NCI-H187 (cell line): Measurements from ENCODE around the gene GPBP1L1.
"Not testable (repeated sequence)": the region's sequence is repeated elsewhere in the genome, so short reads cannot be mapped to it uniquely, and the experiment has no call there.

Experiments
- DNase-seq, 2 experiments: peaks; one replicate each; lab custom pipeline; 2025; lab: John Stamatoyannopoulos, UW

GPBP1L1 gene

DNA sequence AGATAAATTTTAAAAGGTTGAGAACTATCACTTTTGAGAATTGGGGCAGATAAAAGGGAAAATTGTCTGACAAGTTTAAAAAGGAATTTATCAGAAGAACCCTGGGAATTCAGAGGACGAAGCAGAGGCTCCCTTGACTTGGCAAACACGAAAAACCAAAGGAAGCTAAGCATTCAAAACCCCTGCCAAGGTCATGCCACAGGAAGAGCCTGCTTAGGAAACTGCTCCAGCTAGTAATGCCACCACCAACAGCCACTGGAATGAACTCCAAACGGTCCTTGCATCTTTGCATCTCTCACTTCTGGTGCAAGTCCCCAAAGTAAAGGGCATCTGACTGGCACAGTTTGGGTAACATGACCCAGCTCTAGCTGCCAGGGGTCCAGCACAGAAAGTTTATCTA is 7.2 kb downstream of the GPBP1L1 start:
- no peak for DNase-seq

DNA sequence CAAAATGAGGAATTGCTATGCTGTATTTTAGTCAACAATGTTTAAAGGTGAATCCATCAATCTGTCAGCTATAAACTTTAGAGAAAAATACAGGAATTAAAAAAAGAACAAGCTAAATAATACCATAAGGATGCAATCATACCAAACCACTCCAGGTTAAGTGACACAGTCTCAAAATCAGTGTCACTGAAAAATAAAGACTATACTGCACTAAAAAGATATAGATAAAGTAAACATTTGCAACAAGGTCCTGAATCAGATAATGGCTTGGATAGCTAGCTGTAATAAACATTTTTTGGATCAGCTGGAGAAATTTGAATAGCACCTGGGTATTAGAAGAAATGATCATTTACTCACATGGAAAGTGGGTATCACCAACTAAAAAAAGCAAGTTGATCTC is 7.8 kb downstream of the GPBP1L1 start:
- DNase-seq: no peak

DNA sequence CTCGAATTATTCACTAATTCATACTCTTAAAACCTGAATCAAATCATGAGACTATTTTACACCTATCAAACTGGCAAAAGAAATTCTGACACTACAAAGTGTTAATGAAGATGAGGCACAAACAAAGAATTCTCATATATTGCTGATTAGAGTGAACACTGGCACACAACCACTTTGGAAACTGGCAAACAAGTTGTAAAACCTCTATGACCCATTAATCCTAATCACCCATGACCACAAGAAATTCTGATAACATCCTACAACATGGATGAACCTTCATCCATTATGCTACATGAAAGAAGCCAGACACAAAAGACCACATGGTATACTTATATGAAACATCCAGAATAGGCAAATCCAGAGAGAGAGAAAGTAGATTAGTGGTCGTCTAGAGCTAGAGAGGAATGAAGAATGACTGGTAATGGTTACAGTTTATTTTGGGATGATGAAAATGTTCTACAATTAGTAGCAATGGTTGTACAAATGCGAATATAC is 8.5 kb downstream of the GPBP1L1 start:
- DNase-seq: no peak

DNA sequence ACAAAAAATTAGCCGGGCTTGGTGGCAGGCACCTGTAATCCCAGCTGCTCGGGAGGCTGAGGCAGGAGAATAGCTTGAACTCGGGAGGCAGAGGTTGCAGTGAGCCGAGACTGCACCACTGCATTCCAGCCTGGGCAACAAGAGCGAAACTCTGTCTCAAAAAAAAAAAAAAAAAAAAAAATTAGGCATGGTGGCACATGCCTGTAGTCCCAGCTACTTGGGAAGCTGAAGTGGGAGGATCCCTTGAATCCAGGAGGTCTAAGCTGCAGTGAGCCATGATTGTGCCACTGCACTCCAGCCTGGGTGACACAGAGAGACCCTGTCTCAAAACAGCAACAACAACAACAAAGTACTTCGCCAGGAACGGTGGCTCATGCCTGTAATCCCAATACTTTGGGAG is 9.8 kb downstream of the GPBP1L1 start:
- not testable (repeated sequence) for DNase-seq

DNA sequence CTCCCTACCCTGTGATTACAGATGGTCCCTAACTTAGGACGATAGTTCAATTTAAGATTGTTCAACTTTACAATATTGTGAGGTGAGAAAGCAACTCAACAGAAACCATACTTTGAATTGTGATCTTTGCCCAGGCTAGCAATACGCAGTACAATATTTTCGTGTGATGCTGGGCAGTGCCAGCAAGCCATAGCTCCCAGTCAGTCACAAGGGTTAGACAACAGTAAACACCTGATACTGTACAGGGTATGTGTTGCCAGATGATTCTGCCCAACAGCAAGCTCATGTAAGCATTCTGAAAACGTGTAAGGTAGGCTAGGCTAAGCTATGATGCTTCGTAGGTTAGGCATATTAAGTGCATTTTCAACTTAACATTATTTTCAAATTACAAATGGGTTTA is 11.9 kb downstream of the GPBP1L1 start:
- no peak for DNase-seq

DNA sequence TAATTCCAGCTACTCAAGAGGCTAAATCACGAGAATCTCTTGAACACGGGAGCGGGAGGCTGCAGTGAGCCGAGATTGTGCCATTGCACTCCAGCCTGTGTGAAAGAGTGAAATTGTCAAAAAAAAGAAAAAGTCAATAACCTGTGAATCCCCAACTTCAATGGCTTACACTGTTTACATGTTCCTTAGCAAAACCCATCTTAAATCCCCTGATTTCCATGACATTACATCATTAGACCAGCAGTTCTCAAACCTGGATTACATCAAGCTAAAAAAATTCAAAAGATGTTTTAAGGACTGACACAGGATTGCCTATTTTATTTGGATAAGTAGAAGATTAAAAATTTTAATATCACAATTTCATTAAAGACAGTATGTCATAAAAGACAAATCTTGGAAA is 12.4 kb downstream of the GPBP1L1 start:
- DNase-seq: no peak

DNA sequence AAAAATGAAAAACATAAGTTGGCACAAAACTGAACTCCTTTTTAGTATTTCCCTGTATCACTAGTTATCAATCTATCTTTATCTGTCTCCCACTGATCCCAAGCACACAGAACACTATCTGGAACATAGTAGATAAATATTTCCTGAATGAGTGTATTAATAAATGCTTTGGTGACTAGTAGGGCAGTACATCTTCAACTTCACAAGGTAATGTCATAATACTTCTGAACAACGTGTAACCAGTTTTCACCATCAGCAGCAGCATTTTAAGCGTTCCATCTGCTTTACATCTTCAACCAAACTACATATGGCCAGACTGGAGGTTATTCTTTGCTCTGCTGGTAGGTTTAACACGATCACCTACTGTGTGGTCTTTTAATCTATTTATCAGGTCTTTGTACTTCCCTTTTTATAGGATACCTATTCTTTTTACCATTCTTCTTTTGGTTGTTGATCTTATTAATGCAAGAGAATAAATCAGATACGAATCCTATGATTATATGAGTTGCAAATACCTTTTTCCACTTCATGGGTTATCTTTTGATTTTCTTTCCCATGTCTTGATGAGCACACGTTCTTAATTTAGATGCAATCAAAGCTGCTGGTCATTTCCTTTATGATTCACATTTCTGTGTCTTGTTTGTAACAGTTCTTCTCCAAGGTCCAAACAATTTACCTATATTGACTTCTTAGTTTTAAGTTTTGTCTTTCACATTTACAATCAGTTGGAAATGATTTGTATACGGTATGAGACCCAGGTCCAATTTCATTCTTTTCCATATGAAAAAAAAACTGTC is 16.3 kb downstream of the GPBP1L1 start:
- DNase-seq: no peak

DNA sequence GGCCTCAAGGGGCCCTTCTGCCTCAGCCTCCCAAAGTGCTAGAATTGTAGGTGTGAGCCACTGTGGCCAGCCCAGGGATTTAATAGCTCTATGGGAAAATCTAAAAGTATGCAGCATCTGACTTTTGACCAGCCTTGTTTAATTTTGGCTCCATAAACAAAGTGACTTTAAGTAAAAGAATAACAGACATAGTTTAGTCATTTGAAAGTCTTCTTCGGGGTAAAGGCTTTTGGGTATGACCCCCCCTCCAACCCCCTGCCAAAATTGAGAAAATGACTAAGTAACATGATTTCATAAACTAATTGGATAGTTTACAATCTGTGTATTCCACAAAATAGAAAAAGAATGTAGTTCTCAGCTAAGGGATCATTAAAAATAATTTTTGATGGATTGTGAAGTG is 17.0 kb downstream of the GPBP1L1 start:
- no peak for DNase-seq

DNA sequence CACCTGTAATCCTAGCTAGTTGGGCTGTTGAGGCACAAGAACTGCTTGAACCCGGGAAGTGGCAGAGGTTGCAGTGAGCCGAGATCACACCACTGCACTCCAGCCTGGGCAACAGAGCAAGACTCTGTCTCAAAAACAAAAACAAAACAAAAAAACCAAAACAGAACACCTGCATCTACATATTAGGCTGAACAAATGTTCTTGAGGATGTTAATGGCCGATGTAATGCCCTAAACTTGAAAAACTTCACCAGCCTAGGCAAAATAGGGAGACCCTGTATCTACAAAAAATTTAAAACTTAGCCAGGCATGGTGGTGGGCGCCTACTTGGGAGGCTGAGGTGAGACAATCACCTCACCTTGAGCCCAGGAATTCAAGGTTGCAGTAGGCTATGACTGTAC is 17.8 kb downstream of the GPBP1L1 start:
- DNase-seq: no peak

DNA sequence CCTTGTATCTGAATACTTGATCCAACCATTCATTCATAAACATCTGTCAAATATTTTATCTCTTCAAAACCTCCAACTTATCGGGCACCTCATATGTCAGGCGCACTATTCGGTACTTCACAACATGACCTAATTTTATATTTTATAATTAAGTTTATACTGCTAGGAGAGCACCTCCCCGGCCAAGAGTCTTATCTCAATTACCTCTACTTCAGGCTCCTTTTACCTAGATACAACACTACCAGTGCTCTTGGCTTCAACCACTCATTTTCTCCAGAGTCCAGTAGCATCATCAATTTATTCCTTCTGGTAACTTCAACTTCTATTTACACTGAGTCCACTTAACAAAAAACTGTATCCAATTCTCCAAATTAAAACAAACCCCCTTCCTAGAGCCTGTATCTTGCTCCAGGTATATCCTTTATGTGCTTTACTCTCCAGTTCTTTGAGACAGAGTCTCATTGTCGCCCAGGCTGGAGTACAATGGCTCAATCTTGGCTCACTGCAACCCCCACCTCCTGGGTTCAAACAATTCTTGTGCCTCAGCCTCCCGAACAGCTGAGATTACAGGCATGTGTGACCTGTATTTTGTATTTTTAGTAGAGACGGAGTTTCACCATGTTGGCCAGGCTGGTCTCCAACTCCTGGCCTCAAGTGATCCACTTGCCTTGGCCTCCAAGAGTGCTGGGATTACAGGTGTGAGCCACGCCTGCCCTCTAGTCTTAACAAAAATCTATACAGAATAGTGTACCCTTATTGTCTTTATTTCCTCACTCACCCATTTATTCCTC is 18.8 kb downstream of the GPBP1L1 start:
- no peak for DNase-seq

DNA sequence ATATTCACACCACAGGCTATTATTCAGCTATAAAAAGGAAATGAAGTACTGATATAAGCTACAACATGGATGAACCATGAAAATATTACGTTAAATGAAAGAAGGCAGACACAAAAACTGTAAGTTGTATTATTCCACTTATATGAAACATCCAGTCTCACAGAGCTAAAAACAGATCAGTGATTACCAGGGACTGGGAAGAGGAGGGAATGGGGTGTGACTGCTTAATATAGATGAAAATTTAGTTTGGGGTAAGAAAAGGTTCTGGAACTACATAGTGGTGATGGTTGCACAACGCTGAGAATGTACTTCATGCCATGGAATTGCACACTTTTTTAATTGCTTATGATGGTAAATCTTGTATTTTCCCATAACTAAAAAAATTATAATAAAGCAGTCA is 19.5 kb downstream of the GPBP1L1 start:
- no peak for DNase-seq

DNA sequence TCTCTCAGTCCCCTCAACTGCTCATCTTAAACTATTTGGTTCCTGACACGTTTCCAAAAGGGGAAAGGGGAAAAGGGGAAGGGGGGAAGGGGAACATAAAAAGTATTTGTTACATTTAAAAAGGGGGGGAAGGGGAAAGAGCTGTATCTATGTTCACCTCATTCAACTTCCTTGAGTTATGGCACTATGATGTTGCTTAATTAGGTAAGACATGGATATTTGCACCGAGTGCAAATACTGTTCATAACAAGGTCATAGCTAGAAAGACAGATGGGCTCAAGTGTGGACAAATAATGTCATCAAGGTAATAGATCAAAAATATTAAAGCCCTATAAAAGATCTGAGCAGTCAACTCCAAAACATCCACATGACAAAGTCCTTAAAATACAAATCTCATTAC is 26.0 kb downstream of the GPBP1L1 start:
- DNase-seq: no peak

DNA sequence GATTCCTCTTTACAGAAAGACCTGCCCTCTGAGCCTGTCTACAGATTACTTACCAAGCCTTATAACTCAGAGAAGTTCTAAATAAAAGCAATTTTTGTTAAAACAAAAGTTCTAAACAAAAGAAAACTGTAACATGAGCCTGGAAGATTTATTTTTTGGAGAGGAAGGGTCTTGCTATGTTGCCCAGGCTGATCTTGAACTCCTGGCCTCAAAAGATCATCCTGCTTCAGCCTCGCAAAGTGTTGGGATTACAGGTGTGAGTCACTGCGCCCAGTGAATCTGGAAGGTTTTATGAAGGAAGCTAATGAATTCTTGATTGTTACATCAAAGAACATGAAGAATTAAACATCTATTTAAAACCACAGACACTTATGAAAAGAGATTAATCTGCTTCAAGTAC is 27.1 kb downstream of the GPBP1L1 start:
- DNase-seq: no peak

DNA sequence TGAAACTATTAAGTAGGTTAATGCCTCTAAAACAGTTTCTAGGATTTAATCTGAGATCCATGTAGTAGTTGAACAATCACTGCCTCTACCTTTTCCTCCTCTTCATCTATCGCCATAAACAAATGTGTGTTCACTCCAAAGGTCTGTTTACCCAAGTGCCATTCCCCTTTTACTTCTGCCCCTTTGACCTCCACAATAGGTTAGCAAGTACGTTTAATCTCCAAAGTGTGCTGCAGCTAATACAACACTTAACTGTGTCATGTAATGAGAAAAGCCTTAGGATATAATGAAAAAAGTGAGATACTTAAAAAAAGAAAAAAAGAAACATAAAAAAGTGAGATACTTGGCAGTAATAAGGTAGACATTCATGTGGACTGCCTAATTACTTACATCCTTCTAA is 28.2 kb downstream of the GPBP1L1 start:
- no peak for DNase-seq

DNA sequence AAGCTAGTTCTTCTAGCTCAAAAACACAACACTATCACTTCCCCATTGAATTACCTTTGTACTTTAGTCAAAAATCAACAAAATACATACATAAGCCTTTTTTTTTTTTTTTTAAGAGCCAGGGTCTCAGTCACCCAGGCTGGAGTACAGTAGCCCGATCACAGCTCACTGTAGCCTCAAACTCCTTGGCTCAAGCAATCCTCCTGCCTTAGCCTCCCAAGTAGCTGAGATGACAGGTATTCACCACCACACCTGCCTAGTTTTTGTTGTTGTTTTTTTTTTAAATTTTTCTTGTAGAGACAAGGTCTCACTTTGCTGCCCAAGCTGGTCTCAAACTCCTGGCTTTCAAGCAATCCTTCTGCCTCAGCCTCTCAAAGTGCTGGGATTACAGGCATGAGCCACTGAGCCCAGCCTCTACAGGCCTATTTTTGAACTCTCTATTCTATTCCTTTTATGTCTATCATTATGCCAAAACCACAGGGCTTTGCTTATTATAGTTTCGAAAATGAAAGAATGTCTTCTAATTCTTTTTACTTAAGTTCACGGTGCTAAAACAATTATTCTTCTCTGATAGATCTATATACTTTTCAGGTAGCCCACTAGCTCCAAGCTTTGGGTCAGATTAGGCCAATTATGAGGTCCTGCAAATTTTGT is 29.6 kb downstream of the GPBP1L1 start:
- no peak for DNase-seq

DNA sequence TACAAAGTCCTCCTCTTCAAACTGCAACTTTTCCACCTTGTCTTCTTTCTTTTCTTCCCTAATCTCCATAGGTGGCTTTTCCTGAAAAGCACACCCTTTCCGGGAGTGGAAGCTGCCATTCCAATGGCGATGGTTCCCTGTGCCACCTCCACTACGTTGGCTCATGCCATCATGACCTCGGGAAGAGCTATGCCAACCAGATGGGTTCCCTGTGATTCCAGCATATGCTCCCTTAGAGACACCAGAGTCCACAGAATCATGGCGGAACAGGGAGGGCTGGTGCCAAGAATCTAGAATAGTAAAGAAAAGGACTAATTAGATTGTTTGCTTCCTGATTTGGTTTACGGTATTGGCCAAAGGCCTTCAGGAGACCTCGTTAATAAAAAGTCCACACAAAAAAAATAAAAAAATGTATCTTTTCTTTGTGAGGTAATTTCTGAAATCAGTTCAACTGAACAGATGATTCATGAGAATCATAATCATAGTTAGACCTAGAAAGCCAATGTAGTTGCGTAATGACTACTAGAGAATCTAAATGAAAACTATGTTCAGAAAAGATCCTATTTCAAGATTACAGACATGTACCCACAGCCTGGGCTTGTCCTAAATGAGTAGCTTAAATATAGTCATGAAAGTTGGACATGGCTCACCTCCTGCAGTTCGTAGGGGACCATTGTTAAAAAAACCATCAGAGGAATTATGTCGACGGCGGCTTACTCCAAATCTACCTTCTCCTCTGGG is 31.6 kb downstream of the GPBP1L1 start:
- no peak for DNase-seq

DNA sequence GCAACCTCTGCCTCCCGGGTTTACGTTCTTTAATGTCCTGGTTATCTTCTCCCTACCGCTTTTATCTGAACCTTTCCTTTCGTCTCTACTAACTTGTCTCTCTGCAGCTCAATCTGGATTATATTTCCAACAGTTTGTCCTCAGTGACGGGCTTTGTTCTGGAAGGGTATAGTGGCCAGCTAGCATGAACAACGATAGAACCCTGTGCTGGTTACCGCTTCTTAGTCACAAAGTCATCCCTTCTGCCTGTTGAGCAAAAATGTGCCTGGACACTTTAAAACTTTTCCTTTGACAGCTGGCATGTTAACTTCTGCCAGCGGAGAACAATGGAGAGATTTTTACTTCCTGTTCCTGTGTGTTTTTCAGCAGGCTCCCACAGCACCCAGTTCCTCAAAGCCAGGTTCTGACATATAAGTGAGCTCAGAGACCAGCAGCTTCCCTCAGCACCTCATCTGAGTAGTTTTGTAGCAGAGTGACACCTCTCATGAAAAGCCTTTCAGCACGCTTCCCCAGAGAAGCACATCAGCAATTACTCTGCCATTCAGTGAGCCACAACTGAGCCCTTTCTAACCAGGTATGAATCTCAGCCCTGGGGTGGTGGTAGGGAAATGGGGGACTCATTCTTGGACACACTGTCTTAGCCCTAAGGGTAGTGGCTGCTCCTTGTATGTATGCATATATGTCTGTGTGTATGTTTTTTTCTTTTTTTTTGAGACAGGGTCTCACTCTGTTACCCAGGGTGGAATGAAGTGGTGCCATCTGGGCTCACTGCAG is 38.9 kb downstream of the GPBP1L1 start:
- DNase-seq: no peak

DNA sequence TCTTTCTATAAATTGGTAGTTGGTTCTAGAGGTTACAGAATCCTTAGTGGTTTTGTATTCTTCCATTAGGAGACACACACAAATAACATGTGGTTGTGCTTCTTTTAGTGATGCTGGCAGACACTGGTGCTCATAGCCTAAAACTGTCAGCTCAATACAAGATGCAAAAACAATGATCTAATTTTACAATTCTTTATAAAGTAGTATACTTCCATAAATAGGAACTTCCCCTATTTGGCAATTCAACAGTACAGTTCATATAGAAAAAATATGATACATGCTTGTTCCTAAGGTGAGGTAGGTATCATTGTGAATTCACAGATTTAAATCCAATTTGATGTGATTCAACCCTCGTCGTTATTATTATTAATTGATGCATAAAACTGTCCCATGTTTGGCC is 41.7 kb downstream of the GPBP1L1 start:
- no peak for DNase-seq

DNA sequence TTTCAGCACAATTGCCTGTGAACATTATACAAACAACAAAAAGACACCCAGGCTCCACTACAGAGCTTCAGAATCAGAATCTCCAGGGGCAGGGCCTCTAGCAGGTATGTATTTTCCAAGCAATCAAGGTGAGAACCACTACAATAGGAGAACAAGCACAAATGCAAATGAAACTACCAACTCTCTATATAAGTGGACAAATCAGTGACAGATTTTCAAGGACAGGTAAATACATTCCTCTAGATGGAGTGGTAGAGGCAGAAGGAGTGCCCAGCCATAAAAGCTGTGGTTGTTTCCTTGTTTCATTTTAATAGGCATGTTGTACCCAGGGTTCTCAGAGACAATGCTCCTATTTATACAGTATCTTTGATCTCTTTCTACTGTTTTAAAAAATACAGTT is 42.4 kb downstream of the GPBP1L1 start:
- DNase-seq: no peak

DNA sequence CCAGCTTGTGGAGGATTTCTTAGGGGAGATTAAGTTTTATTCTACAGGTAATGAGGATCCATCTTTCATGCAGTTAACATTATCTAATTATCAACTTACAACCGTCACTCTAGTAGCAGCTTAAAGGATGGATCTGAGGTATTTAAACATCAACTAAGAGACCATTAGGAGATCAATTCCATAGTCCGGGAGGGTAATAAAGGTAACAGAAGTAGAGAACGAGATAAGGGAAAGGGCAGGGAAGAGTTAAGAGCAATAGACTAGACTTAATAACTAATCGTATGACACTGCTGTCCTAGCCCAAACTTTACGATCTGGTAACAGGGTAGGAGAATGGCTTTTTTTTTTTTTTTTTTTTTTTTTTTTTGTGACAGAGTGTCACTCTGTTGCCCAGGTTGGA is 43.0 kb downstream of the GPBP1L1 start:
- no peak for DNase-seq

DNA sequence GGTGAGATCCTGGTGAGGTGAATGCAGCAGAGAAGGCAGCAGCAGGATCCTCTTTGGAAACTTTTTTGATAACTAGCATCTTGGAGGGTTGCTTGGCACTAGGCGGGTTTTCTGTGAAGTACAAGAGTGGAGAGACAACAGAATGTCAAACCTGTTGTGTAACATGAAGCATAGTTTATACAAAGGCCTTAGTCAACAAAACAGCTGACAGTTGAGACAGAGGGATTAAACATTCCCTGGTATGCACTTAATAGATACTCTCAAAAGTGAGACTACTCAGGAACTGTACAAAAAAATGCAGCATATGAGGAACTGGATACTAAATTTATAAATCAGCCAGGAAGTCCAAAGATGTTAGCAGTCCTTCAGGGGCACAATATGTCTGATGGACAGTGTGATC is 46.0 kb downstream of the GPBP1L1 start:
- no peak for DNase-seq
